ENCODE measurements around the gene ITFG1. TPM values are rescaled to one million over a fixed set of nuclear protein-coding genes. Genes with fewer than 3 reads are reported as not detected.
"Not testable (repeated sequence)": the region's sequence is repeated elsewhere in the genome, so short reads cannot be mapped to it uniquely, and the experiment has no call there.

Gene ITFG1
- total RNA-seq, 3 donors from 2014 or later, result 20.1 to 24.1 (median 20.9) TPM

- no peak overlapping the region for H3K4me3 Mint-ChIP-seq
- H3K27me3 Mint-ChIP-seq (ENCODE audit: low read depth), result no peaks in the 10 kb centered on the region
- peaks cover 33% of the 10 kb centered on the region for H3K36me3 Mint-ChIP-seq (ENCODE audit: insufficient read depth)
- peaks cover 3% of the 10 kb centered on the region for H3K9me3 Mint-ChIP-seq
- no peaks in the 10 kb centered on the region for H3K4me1 Mint-ChIP-seq (ENCODE audit: low read depth)
- no peak for DNase-seq
- no peak for ATAC-seq
Observed at GRCh38 chr16:47366228-47366627, 94.6 kb downstream of the ITFG1 start.

GRCh38 chr16:47363761-47364160, 97.1 kb downstream of the ITFG1 start:
- H3K36me3 Mint-ChIP-seq (ENCODE audit: insufficient read depth), result peaks cover 30% of the 10 kb centered on the region
- no peak overlapping the region for H3K4me3 Mint-ChIP-seq
- DNase-seq (no peak), ATAC-seq (no peak)
- H3K4me1 Mint-ChIP-seq (ENCODE audit: low read depth), result no peaks in the 10 kb centered on the region
- no peaks in the 10 kb centered on the region for H3K27me3 Mint-ChIP-seq (ENCODE audit: low read depth)
- no peaks in the 10 kb centered on the region for H3K9me3 Mint-ChIP-seq

DNA sequence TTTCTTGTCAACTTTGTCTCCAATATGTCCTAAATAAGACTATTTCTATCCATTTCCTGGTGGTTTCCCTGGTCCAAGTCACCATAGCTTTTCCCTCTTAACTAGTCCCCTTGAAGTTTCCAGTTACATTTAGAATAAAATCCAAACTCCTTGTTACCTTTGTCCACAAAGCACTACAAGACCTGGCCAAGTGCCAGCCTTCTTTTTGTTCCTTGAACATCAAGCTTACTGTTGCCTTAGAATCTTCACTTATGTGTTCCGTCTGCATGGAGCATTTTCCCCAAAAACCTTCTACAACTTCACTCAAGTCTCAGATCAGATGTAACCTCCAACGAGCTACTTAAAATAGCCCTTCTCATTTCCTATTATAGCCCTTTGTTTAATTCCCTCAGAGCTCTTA, 101.4 kb downstream of the ITFG1 start:
- ATAC-seq, result no peak
- Mint-ChIP-seq H3K9me3 (peaks cover 9% of the 10 kb centered on the region), H3K4me1 (ENCODE audit: low read depth) (no peaks in the 10 kb centered on the region), H3K4me3 (no peak overlapping the region), H3K36me3 (ENCODE audit: insufficient read depth) (peaks cover 36% of the 10 kb centered on the region), H3K27me3 (ENCODE audit: low read depth) (no peaks in the 10 kb centered on the region)
- DNase-seq, result no peak

- H3K4me3 Mint-ChIP-seq, result no peak overlapping the region
- H3K4me1 Mint-ChIP-seq (ENCODE audit: low read depth), result no peaks in the 10 kb centered on the region
- H3K27me3 Mint-ChIP-seq (ENCODE audit: low read depth), result no peaks in the 10 kb centered on the region
- peaks cover 15% of the 10 kb centered on the region for H3K9me3 Mint-ChIP-seq
- no peak for DNase-seq
- ATAC-seq, result no peak
- peaks cover 41% of the 10 kb centered on the region for H3K36me3 Mint-ChIP-seq (ENCODE audit: insufficient read depth)
Observed at GRCh38 chr16:47358816-47359215, 102.0 kb downstream of the ITFG1 start.

- Mint-ChIP-seq H3K9me3 (peaks cover 39% of the 10 kb centered on the region), H3K36me3 (ENCODE audit: insufficient read depth) (peaks cover 54% of the 10 kb centered on the region)
- not testable (repeated sequence) for H3K4me1 Mint-ChIP-seq (ENCODE audit: low read depth); H3K4me3 Mint-ChIP-seq; H3K27me3 Mint-ChIP-seq (ENCODE audit: low read depth); DNase-seq; ATAC-seq
Observed at GRCh38 chr16:47349029-47349428, 111.8 kb downstream of the ITFG1 start.

DNA sequence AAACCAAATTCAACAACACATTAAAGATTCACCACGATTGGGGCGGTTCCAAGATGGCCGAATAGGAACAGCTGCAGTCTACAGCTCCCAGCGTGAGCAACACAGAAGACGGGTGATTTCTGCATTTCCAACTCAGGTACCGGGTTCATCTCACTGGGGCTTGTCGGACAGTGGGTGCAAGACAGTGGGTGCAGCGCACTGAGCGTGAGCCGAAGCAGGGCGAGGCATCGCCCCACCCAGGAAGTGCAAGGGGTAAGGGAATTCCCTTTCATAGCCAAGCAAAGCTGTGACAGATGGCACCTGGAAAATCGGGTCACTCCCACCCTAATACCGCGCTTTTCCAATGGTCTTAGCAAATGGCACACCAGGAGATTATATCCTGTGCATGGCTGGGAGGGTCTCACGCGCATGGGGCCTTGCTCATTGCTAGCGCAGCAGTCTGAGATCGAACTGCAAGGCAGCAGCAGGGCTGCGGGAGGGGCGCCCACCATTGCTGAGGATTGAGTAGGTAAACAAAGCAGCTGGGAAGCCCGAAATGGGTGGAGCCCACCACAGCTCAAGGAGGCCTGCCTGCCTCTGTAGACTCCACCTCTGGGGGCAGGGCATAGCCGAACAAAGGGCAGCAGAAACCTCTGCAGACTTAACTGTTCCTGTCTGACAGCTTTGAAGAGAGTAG, 113.7 kb downstream of the ITFG1 start:
- DNase-seq; H3K27me3 Mint-ChIP-seq (ENCODE audit: low read depth); ATAC-seq; H3K4me1 Mint-ChIP-seq (ENCODE audit: low read depth); H3K4me3 Mint-ChIP-seq: not testable (repeated sequence)
- Mint-ChIP-seq H3K9me3 (peaks cover 31% of the 10 kb centered on the region), H3K36me3 (ENCODE audit: insufficient read depth) (peaks cover 40% of the 10 kb centered on the region)

DNA sequence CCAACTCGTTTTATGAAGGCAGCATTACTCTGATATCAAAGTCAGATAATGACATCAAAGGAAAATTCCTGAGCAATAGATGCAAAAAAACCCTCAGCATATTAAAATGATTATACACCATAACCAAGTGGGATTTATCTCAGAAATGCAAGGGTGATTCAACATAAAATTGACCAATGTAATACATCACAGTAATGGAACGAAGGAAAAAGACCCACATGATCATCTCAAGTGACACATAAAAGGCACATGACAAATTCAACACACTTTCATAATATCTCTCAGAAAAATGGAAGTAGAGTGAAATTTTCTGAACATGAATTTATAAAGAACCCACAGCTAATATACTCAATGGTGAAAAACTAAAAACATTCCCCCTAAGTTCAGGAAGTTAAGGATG, 118.8 kb downstream of the ITFG1 start:
- no peak for DNase-seq

GRCh38 chr16:47330562-47330961, 130.3 kb downstream of the ITFG1 start:
- H3K27me3 Mint-ChIP-seq (ENCODE audit: low read depth); H3K4me1 Mint-ChIP-seq (ENCODE audit: low read depth); ATAC-seq; H3K4me3 Mint-ChIP-seq; H3K9me3 Mint-ChIP-seq; DNase-seq: not testable (repeated sequence)
- H3K36me3 Mint-ChIP-seq (ENCODE audit: insufficient read depth), result peaks cover 14% of the 10 kb centered on the region

More for the DNA sequence above, 118.8 kb downstream of the ITFG1 start:
- H3K4me1 Mint-ChIP-seq (ENCODE audit: low read depth), result peaks cover 1% of the 10 kb centered on the region
- H3K36me3 Mint-ChIP-seq (ENCODE audit: insufficient read depth), result peaks cover 44% of the 10 kb centered on the region
- no peak for ATAC-seq
- H3K9me3 Mint-ChIP-seq, result peaks cover 34% of the 10 kb centered on the region
- no peaks in the 10 kb centered on the region for H3K27me3 Mint-ChIP-seq (ENCODE audit: low read depth)
- H3K4me3 Mint-ChIP-seq, result no peak overlapping the region

DNA sequence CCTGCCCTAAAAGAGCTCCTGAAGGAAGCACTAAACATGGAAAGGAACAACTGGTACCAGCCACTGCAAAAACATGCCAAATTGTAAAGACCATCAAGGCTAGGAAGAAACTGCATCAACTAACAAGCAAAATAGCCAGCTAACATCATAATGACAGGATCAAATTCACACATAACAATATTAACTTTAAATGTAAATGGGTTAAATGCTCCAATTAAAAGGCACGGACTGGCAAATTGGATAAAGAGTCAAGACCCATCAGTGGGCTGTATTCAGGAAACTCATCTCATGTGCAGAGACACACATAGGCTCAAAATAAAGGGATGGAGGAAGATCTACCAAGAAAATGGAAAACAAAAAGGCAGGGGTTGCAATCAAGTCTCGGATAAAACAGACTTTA, 136.6 kb downstream of the ITFG1 start:
- not testable (repeated sequence) for H3K4me1 Mint-ChIP-seq (ENCODE audit: low read depth); H3K4me3 Mint-ChIP-seq; DNase-seq; H3K27me3 Mint-ChIP-seq (ENCODE audit: low read depth); H3K9me3 Mint-ChIP-seq; ATAC-seq
- peaks cover 16% of the 10 kb centered on the region for H3K36me3 Mint-ChIP-seq (ENCODE audit: insufficient read depth)

DNA sequence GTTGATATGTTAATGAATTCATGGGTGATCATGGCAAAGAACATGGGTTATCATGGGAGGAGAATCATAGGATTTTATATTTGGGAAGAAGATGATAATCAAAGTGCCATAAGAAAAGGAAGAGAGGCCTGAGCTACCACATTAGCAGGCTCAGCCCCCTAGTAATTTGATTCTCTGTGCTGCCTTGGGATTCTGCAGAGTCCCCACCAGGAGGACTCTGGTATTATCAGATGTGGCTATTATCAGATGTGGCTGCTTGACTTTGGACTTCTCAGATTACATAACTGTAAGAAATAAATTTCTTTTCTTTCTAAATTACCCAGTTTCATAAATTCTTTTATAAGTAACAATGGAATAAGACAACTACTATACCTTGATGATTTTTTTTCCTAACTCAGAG, 137.6 kb downstream of the ITFG1 start:
- Mint-ChIP-seq H3K4me1 (ENCODE audit: low read depth) (no peaks in the 10 kb centered on the region), H3K36me3 (ENCODE audit: insufficient read depth) (peaks cover 14% of the 10 kb centered on the region), H3K27me3 (ENCODE audit: low read depth) (no peaks in the 10 kb centered on the region), H3K9me3 (no peaks in the 10 kb centered on the region), H3K4me3 (no peak overlapping the region)
- DNase-seq (no peak), ATAC-seq (no peak)

DNA sequence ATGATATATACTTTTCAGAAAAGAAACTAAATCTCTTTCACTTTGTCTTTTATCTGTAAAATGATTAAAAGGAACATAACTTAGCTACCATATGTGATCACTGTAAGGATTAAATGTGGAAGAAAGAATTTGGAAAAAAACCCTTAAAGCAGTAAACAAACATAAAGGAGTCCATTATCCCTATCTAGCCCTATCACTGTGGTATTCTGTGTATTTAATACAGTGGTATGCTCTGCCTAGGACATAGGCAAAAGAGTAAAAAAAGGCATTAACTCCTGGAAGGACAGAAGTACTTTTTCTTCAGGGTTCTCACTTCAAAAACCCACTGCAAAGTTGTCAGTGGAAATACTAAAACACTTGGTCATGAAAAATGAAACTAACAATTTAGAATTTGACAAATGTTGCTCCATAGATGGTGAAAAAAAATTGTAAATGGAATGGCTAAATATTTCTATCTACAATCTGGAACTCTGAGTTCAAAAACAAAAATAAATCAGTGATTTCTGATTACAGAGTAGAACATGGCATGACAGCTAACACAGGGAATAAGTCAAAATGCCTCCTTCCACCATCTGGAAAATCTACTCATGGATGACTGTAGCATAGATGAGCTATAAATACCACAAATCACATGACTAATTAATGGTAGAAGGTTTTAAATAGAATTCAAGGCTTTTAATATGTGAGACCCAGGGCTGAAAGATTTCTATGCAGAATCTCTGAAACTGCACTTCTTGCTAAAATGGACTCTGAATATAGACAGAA, 140.1 kb downstream of the ITFG1 start:
- Mint-ChIP-seq H3K36me3 (ENCODE audit: insufficient read depth) (peaks cover 7% of the 10 kb centered on the region), H3K9me3 (no peaks in the 10 kb centered on the region), H3K4me3 (no peak overlapping the region), H3K27me3 (ENCODE audit: low read depth) (no peaks in the 10 kb centered on the region), H3K4me1 (ENCODE audit: low read depth) (no peaks in the 10 kb centered on the region)
- DNase-seq (no peak), ATAC-seq (no peak)

DNA sequence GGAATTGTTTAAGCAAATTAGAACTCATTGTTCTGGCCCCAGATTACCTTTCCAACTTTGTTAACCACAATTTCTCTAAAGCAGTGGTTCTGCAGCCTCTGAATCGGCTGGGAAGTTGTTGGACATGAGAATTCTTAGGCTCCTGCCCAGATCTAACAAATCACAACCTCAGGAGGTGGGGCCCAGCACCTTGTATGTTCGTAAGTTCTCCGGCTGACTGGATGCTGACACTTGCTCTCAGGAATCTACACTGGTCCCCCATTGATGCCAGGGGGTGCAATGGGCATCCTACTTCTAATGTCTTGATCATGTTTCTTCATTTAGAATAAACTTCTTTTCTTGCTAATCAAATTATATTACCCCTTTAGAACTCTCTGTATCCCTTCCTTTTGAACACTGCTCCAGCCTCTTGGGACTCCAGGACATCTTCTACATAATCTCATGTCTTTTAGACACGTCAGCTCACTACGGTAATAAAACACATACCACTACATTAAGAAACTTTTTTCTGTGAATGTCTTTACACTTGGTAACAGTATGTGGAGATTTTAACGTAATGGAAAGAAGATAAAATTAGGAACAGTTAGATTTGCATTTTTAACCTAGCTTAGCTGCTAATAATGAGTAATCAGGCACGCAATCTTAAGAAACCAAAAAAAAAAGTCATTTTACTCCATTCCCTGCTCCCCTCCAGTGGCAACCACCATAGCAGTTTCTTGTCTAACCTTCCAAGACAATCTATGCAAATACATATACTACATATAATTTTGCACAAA, 143.2 kb downstream of the ITFG1 start:
- no peaks in the 10 kb centered on the region for H3K4me1 Mint-ChIP-seq (ENCODE audit: low read depth)
- H3K27me3 Mint-ChIP-seq (ENCODE audit: low read depth), result no peaks in the 10 kb centered on the region
- H3K9me3 Mint-ChIP-seq, result no peaks in the 10 kb centered on the region
- H3K4me3 Mint-ChIP-seq, result no peak overlapping the region
- ATAC-seq, result no peak
- H3K36me3 Mint-ChIP-seq (ENCODE audit: insufficient read depth), result peaks cover 7% of the 10 kb centered on the region
- no peak for DNase-seq

- no peak for DNase-seq
- no peaks in the 10 kb centered on the region for H3K9me3 Mint-ChIP-seq
- H3K4me1 Mint-ChIP-seq (ENCODE audit: low read depth), result no peaks in the 10 kb centered on the region
- no peak for ATAC-seq
- H3K27me3 Mint-ChIP-seq (ENCODE audit: low read depth), result no peaks in the 10 kb centered on the region
- H3K36me3 Mint-ChIP-seq (ENCODE audit: insufficient read depth), result peaks cover 7% of the 10 kb centered on the region
- no peak overlapping the region for H3K4me3 Mint-ChIP-seq
Observed at GRCh38 chr16:47316442-47317015, 144.3 kb downstream of the ITFG1 start.

GRCh38 chr16:47311738-47312505, 148.9 kb downstream of the ITFG1 start:
- DNase-seq (no peak), ATAC-seq (no peak)
- no peaks in the 10 kb centered on the region for H3K27me3 Mint-ChIP-seq (ENCODE audit: low read depth)
- no peak overlapping the region for H3K4me3 Mint-ChIP-seq
- peaks cover 24% of the 10 kb centered on the region for H3K36me3 Mint-ChIP-seq (ENCODE audit: insufficient read depth)
- H3K4me1 Mint-ChIP-seq (ENCODE audit: low read depth), result no peaks in the 10 kb centered on the region
- no peaks in the 10 kb centered on the region for H3K9me3 Mint-ChIP-seq
